ENCODE measurements around the gene CUEDC2.

- TF ChIP-seq SP2 (tag by site-specific recombination; IDR thresholded peaks at IDR 0.05) (no peak), ZNF747 (tag by site-specific recombination; IDR thresholded peaks at IDR 0.05) (no peak), ZNF366 (tag by site-specific recombination; conservative IDR thresholded peaks at IDR 0.05) (no peak), YY1 (tag by site-specific recombination; IDR thresholded peaks at IDR 0.05) (no peak), ZNF580 (tag by site-specific recombination; IDR thresholded peaks at IDR 0.05) (no peak), ZNF324 (tag by site-specific recombination; IDR thresholded peaks at IDR 0.05) (no peak), IKZF3 (tag by site-specific recombination; IDR thresholded peaks at IDR 0.05) (no peak)
- TF ChIP-seq, protein P1, sequence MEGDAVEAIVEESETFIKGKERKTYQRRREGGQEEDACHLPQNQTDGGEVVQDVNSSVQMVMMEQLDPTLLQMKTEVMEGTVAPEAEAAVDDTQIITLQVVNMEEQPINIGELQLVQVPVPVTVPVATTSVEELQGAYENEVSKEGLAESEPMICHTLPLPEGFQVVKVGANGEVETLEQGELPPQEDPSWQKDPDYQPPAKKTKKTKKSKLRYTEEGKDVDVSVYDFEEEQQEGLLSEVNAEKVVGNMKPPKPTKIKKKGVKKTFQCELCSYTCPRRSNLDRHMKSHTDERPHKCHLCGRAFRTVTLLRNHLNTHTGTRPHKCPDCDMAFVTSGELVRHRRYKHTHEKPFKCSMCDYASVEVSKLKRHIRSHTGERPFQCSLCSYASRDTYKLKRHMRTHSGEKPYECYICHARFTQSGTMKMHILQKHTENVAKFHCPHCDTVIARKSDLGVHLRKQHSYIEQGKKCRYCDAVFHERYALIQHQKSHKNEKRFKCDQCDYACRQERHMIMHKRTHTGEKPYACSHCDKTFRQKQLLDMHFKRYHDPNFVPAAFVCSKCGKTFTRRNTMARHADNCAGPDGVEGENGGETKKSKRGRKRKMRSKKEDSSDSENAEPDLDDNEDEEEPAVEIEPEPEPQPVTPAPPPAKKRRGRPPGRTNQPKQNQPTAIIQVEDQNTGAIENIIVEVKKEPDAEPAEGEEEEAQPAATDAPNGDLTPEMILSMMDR (tag by site-specific recombination; IDR thresholded peaks at IDR 0.05): no peak
- TF ChIP-seq, protein P2, sequence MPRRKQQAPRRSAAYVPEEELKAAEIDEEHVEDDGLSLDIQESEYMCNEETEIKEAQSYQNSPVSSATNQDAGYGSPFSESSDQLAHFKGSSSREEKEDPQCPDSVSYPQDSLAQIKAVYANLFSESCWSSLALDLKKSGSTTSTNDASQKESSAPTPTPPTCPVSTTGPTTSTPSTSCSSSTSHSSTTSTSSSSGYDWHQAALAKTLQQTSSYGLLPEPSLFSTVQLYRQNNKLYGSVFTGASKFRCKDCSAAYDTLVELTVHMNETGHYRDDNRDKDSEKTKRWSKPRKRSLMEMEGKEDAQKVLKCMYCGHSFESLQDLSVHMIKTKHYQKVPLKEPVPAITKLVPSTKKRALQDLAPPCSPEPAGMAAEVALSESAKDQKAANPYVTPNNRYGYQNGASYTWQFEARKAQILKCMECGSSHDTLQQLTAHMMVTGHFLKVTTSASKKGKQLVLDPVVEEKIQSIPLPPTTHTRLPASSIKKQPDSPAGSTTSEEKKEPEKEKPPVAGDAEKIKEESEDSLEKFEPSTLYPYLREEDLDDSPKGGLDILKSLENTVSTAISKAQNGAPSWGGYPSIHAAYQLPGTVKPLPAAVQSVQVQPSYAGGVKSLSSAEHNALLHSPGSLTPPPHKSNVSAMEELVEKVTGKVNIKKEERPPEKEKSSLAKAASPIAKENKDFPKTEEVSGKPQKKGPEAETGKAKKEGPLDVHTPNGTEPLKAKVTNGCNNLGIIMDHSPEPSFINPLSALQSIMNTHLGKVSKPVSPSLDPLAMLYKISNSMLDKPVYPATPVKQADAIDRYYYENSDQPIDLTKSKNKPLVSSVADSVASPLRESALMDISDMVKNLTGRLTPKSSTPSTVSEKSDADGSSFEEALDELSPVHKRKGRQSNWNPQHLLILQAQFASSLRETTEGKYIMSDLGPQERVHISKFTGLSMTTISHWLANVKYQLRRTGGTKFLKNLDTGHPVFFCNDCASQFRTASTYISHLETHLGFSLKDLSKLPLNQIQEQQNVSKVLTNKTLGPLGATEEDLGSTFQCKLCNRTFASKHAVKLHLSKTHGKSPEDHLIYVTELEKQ (tag by site-specific recombination; IDR thresholded peaks at IDR 0.05; ENCODE audit: borderline replicate concordance): no peak
Measured at GRCh38 chr10:102392306-102392705, 40.1 kb downstream of the CUEDC2 start.
